Pancreas (tissue), 10 donors: ENCODE data around the gene CD44. TPM values are rescaled to one million over a fixed set of nuclear protein-coding genes. Genes with fewer than 3 reads are reported as not detected.

Source experiments
- ATAC-seq, 4 donors: fragments of 200-7000 bp; cut with Tn5 transposase; one replicate each; pipeline versions ENCODE4 v1.8.0 to v1.9.1; 2020; ENCODE audit warnings: mild to moderate bottlenecking in 4 of 4, moderate library complexity in 4 of 4
- DNase-seq, 6 donors: peaks; one replicate each; pipeline ENCODE4 v3.0.0-alpha.2; 2020
- FAIRE-seq: peaks from 2 replicates; lab custom pipeline; 2012; peaks lifted over from hg19 to GRCh38; lab: Jason Lieb, UNC
- H3K27ac ChIP-seq, 4 donors: fragments of 200-600 bp; sonication (generic); 1 replicate in 3 of 4; 2 replicates in 1 of 4; pipeline versions ENCODE4 v1.5.0 to v1.8.0; 2020
- H3K27me3 ChIP-seq, 4 donors: fragments of 200-600 bp; one replicate each; pipeline ENCODE4 v1.8.0; 2021
- H3K36me3 ChIP-seq, 3 donors: fragments of 200-600 bp; sonication (generic) in 1 of 3; one replicate each; pipeline versions ENCODE4 v1.5.0 to v1.8.0; 2020 to 2021
- H3K4me1 ChIP-seq, 3 donors: fragments of 200-600 bp; one replicate each; pipeline ENCODE4 v1.8.0; 2021
- H3K4me3 ChIP-seq, 4 donors: fragments of 200-600 bp; sonication (generic) in 2 of 4; one replicate each; pipeline versions ENCODE4 v1.5.0 to v1.8.0; 2020 to 2021
- H3K9me3 ChIP-seq, 4 donors: fragments of 200-600 bp; one replicate each; pipeline ENCODE4 v1.8.0; 2021
- CTCF ChIP-seq, 4 donors: fragments of 200-600 bp; sonication (generic) in 3 of 4; IDR thresholded peaks; one replicate each; pipeline versions ENCODE4 v1.5.0 to v1.8.0; 2021; ENCODE audit warnings: antibody characterized with exemption in 4 of 4
- WGBS, 2 donors: extraction: QIAGEN DNeasy Blood & Tissue Kit; methylation state at CpG; one replicate each; pipeline ENCODE4 v1.1.7; 2013; 5-methylcytosine and 5-hydroxymethylcytosine counted together
- intact Hi-C, 3 donors: fragments of 100-400 bp; cut with DNase I; formaldehyde crosslinking; loops; one replicate each; pipeline versions ENCODE4 v1.11.1 to v1.14.2; 2022
- polyA plus RNA-seq, 2 donors: library from polyadenylated mRNA; stranded (reverse); fragments of 200-250 nt; gene quantifications; one replicate each; pipeline ENCODE4 v1.2.3, GENCODE V29; 2013
- total RNA-seq, 6 donors: library from RNA; stranded (reverse); fragmentation: NEBNext Ultra II Directional in 4 of 6; extraction: Animal tissue kit (Norgen Biotek cat#: 25700) in 4 of 6; gene quantifications; one replicate each; pipeline versions ENCODE4 v1.2.1 to v1.2.4, GENCODE V29; 2021 to 2023
- donor health status: healthy with polysubstance abuse.
- donor health status: DM: no; HTN: no; CAD: no; lungs with moderate emphysema.
- donor health status: DM: no; HTN: no; CAD: no.
- donor health status: control.
- donor health status: control.
- donor health status: Bipolar disorder and iron deficiency.
- donor health status: DM: yes; HTN: yes; CAD: no.
- donor health status: DM: no; HTN: no; CAD: no.
- donor health status: DM: no; HTN: no; CAD: no.
- donor health status: DM: yes; HTN: yes; CAD: no.

CD44 gene
- total and polyA plus RNA-seq, 8 donors: 133 to 677 (median 375) TPM

DNA sequence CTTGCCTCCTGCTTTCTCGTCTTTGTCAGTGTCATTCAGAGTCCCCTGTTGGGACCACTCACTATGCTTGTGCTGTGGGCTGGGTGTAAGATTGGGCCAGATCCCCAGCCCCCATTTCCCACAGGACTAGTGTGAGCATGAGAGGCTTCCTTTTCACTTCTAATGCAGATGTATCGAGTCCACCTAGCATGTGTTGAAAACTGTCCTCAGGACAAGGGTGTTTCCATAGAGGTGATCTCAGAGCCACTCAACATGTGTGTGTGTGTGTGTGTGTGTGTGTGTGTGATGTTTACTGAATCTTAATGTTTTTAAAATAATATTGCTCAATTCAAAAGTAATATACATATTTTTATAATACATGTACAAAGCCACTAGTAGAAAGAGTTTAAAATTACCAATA lies 11.4 kb upstream of the CD44 start:
- DNase-seq: no peak
- no peaks in the 10 kb centered on the region for H3K36me3 ChIP-seq
- H3K27me3 ChIP-seq: no peaks in the 10 kb centered on the region
- TF ChIP-seq CTCF (IDR thresholded peaks at IDR 0.05): no peak
- no peaks in the 10 kb centered on the region for H3K4me1 ChIP-seq
- intact Hi-C loops: no loop called here
- FAIRE-seq: no peak
- WGBS, 2 donors: 49 to 100% methylated on average over 2 of the region's 2 CpGs
- H3K9me3 ChIP-seq: no peaks in the 10 kb centered on the region
- ATAC-seq: no peak
- no peak overlapping the region for H3K4me3 ChIP-seq
- H3K27ac ChIP-seq: no peak overlapping the region

DNA sequence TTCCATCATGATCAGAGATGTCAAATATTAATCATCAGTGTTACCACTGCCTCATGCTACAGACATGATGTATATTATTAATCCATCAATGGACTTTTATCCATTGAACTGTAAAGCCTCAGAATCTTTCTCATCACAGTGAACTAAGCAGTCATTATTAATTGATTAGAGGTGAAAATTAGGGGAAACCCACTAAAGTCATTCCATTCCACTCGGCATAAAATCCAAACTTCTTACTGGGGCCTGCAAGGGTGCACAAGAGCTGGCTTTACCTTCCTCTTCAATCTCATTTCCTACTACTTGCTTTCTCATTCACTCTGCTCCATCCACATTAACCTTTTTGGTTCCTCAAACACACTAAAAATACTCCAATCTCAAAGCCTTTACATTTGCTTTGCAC lies 7.9 kb upstream of the CD44 start:
- WGBS, 2 donors: 91 to 96% methylated on average over 1 of the region's 1 CpG
- ATAC-seq (no peak), DNase-seq (no peak), FAIRE-seq (no peak)
- TF ChIP-seq CTCF (IDR thresholded peaks at IDR 0.05): no peak
- Histone ChIP-seq H3K27me3 (no peaks in the 10 kb centered on the region), H3K36me3 (no peaks in the 10 kb centered on the region), H3K4me1 (peaks cover 0 to 17% (median 7%) of the 10 kb centered on the region in 3 donors), H3K27ac (no peak overlapping the region), H3K4me3 (no peak overlapping the region), H3K9me3 (no peaks in the 10 kb centered on the region)
- intact Hi-C loops: loop anchor here in 1 of 3 donors (10.0 kb wide), 1 partner anchor 126 kb away; no protein-coding TSS in a partner anchor

GRCh38 chr11:35131886-35132285 lies 7.1 kb upstream of the CD44 start:
- DNase-seq (no peak), FAIRE-seq (no peak), ATAC-seq (no peak)
- H3K9me3 ChIP-seq: no peaks in the 10 kb centered on the region
- H3K27me3 ChIP-seq: no peaks in the 10 kb centered on the region
- no peak for TF ChIP-seq CTCF (IDR thresholded peaks at IDR 0.05)
- intact Hi-C loops: loop anchor here in 1 of 3 donors (10.0 kb wide), 1 partner anchor 127 kb away; no protein-coding TSS in a partner anchor
- no peak overlapping the region for H3K27ac ChIP-seq
- no peak overlapping the region for H3K4me3 ChIP-seq
- H3K4me1 ChIP-seq: peaks cover 0 to 22% (median 7%) of the 10 kb centered on the region in 3 donors
- H3K36me3 ChIP-seq: no peaks in the 10 kb centered on the region
- WGBS, 2 donors: 87 to 95% methylated on average over 4 of the region's 4 CpGs

DNA sequence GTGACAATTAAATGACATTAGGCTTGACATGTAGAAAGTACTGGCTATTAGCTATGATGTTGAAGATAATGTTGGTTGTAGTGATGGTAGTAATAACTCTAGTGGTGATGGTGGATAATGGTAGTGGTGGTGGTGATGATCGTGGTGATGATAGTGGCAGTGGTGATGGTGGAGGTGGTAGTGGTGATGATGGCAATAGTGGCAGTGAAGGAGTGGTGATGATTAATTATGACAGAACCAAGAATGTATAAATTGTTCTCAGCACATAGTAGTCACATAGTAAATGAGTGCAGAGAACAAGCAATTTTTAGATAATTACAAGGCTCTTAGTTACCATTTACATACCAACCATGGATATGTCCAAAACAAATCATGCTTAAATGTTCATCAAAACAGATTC lies 5.3 kb upstream of the CD44 start:
- no peak overlapping the region for H3K4me3 ChIP-seq
- no peak for DNase-seq

More for the DNA sequence above, 5.3 kb upstream of the CD44 start:
- ATAC-seq: no peak
- Histone ChIP-seq H3K36me3 (no peaks in the 10 kb centered on the region), H3K27ac (no peak overlapping the region), H3K9me3 (no peaks in the 10 kb centered on the region), H3K4me1 (peaks cover 0 to 22% (median 7%) of the 10 kb centered on the region in 3 donors), H3K27me3 (no peaks in the 10 kb centered on the region)
- intact Hi-C loops: loop anchor here in 1 of 3 donors (10.0 kb wide), 1 partner anchor 129 kb away; no protein-coding TSS in a partner anchor
- 96 to 100% methylated on average over 1 of the region's 1 CpG for WGBS, 2 donors
- TF ChIP-seq CTCF (IDR thresholded peaks at IDR 0.05): no peak
- no peak for FAIRE-seq
